ENCODE measurements around the gene PABPN1L. TPM values are rescaled to one million over a fixed set of nuclear protein-coding genes. Genes with fewer than 3 reads are reported as not detected.

The PABPN1L gene, protein sequence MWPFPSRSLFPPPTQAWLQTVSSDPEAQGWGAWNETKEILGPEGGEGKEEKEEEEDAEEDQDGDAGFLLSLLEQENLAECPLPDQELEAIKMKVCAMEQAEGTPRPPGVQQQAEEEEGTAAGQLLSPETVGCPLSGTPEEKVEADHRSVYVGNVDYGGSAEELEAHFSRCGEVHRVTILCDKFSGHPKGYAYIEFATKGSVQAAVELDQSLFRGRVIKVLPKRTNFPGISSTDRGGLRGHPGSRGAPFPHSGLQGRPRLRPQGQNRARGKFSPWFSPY
- total RNA-seq (not detected), polyA plus RNA-seq (under 1 TPM in 1 of 3 donors, not detected in 2; 0.15 TPM)

DNA sequence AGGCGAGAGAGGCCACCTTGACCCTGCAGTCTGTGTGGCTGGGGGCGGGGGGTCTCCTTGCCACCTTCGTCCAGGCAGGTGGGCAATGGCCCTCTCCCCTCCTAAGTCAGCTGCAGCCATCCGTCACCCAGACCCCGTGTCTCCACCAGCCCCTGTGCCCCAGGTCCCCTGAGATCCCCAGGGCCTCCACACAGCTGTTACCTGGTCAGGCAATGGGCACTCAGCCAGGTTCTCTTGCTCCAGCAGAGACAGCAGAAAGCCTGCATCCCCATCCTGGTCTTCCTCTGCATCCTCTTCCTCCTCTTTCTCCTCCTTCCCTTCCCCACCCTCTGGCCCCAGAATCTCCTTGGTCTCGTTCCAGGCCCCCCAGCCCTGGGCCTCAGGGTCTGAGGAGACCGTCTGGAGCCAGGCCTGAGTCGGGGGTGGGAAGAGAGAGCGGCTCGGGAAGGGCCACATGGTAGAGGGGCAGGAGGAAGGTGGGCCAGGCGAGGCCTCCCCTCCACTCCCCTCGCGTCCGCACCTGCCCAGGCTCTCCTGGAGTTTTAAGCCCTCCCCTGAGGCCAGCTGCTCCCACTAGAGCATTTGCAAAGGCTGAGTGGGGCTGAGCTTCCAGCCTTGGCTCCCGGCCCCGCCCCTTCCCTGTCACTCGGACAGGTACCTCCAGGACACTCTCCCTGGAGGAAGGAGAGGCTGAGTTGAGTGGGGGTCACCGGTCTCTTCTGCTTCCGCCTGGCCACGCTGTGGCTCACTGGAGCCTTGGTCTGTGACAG, at the start of gene PABPN1L:
TSS of gene PABPN1L (minus strand) at position 510 of the 770 bp plus-strand sequence. CDS start at position 456, 54 bp downstream.
- no peak for DNase-seq
- intact Hi-C loops (cut with DNase I), result no loop called here

DNA sequence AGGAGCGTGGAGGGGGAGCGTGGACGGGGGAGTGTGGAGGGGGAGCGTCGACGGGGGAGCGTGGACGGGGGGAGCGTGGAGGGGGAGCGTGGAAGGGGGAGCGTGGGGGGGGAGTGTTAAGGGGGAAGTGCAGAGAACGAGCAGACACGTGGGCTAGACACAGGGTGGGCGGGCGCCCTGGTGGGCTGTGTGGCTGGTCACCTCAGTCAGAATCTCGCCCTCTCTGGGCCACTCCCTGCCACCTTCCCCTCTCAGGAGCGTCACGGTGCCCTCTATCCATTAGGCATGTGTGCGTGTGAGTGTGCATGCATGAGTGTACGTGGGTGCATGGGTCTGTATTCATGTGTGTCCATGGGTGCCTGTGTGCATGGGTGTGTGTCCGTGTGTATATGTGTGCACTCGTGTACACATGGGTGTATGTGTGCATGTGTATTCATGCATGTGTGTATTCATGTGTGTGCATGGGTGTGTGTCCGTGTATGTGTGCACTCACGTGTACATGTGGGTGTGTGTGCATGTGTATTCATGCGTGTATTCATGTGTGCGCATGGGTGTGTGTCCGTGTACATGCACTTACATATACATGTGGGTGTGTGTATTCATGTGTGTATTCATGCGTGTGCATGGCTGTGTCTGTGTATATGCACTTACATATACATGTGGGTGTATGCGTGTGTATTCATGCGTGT, 49.3 kb upstream of the PABPN1L start:
- 88 to 91% methylated on average over 30 of the region's 30 CpGs for WGBS, 2 donors
- TF ChIP-seq EP300 (IDR thresholded peaks at IDR 0.05) (no peak), POLR2A (IDR thresholded peaks at IDR 0.05) (no peak), CTCF (IDR thresholded peaks at IDR 0.05) (no peak), POLR2AphosphoS5 (IDR thresholded peaks at IDR 0.05) (no peak)
- peaks cover 0 to 10% (median 5%) of the 10 kb centered on the region in 4 donors for H3K4me1 ChIP-seq
- H3K36me3 ChIP-seq, result no peaks in the 10 kb centered on the region
- intact Hi-C loops (cut with DNase I), result no loop called here
- H3K4me3 ChIP-seq, result no peak overlapping the region
- DNase-seq, result no peak
- H3K27ac ChIP-seq, result no peak overlapping the region
- peaks cover 0 to 71% (median 41%) of the 10 kb centered on the region in 3 donors for H3K27me3 ChIP-seq
- no peaks in the 10 kb centered on the region for H3K9me3 ChIP-seq

More for the DNA sequence above, at the start of gene PABPN1L:
- H3K4me3 ChIP-seq, result no peak within 1 kb of the TSS
- H3K4me1 ChIP-seq, result no peaks in the 10 kb centered on the region
- H3K9me3 ChIP-seq, result no peaks in the 10 kb centered on the region
- H3K27ac ChIP-seq, result no peak within 1 kb of the TSS
- peaks cover 0 to 24% (median 3%) of the 10 kb centered on the region in 3 donors for H3K27me3 ChIP-seq
- peaks cover 0 to 18% (median 9%) of the 10 kb centered on the region in 4 donors for H3K36me3 ChIP-seq
- 62 to 77% methylated on average over 20 of the region's 20 CpGs for WGBS, 2 donors
- no peak for TF ChIP-seq POLR2A (IDR thresholded peaks at IDR 0.05)

- no peak overlapping the region for H3K4me3 ChIP-seq
- peaks cover 0 to 71% (median 38%) of the 10 kb centered on the region in 3 donors for H3K27me3 ChIP-seq
- TF ChIP-seq EP300 (IDR thresholded peaks at IDR 0.05) (no peak), CTCF (IDR thresholded peaks at IDR 0.05) (no peak), POLR2A (IDR thresholded peaks at IDR 0.05) (no peak), POLR2AphosphoS5 (IDR thresholded peaks at IDR 0.05) (no peak)
- intact Hi-C loops (cut with DNase I), result no loop called here
- DNase-seq, result no peak
- H3K36me3 ChIP-seq, result no peaks in the 10 kb centered on the region
- H3K27ac ChIP-seq, result no peak overlapping the region
- 28 to 43% methylated on average over 20 of the region's 20 CpGs for WGBS, 2 donors
- peaks cover 0 to 8% (median 1%) of the 10 kb centered on the region in 4 donors for H3K4me1 ChIP-seq
- H3K9me3 ChIP-seq, result no peaks in the 10 kb centered on the region
These were observed 48.4 kb upstream of the PABPN1L start for GRCh38 chr16:88914750-88915368.

DNA sequence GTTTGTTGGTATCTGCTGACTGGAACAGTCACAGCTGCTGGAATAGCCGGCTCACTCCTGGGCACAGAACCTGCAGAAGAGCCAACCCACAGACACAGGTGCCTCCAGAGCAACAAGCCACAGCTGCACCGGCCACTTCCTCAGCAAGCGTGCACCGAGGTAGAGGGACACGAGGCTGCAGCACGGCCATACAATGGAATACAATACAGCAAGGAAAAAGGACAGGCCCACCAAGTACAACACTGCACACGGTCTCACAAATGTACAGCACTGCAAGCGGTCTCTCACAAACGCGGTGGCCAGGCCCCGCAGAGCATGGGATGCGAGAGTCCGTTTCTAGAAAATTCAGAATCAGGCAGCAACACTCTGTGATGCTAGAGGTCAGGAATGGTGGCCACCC, 47.4 kb upstream of the PABPN1L start:
- intact Hi-C loops (cut with DNase I), result no loop called here
- TF ChIP-seq EP300 (IDR thresholded peaks at IDR 0.05) (no peak), CTCF (IDR thresholded peaks at IDR 0.05) (no peak), POLR2AphosphoS5 (IDR thresholded peaks at IDR 0.05) (no peak), POLR2A (IDR thresholded peaks at IDR 0.05) (no peak)
- Histone ChIP-seq H3K27me3 (peaks cover 0 to 68% (median 38%) of the 10 kb centered on the region in 3 donors), H3K27ac (no peak overlapping the region), H3K4me1 (peaks cover 0 to 8% (median 1%) of the 10 kb centered on the region in 4 donors), H3K4me3 (no peak overlapping the region), H3K9me3 (no peaks in the 10 kb centered on the region), H3K36me3 (no peaks in the 10 kb centered on the region)
- no peak for DNase-seq
- WGBS, 2 donors, result 94% methylated on average over 13 of the region's 13 CpGs

All from sigmoid colon (tissue), 7 donors.